Glomerular endothelial cell (primary cell): ENCODE results near the gene FLNA. TPM values are rescaled to one million over a fixed set of nuclear protein-coding genes. Genes with fewer than 3 reads are reported as not detected.

Experiments used
- DNase-seq: peaks from one replicate; pipeline ENCODE4 v3.0.0-alpha.2; 2011; ENCODE audit warnings: low read depth, low spot score; ENCODE audit errors: extremely low read depth
- total RNA-seq: library from RNA; depleted of rRNA; stranded (reverse); fragments of >200 nt; gene quantifications from 2 replicates; pipeline ENCODE4 v1.2.3, GENCODE V29; 2015

Gene FLNA
- total RNA-seq, 1 donor from 2014 or later: 2,243 TPM

GRCh38 chrX:154378059-154378798, 3.8 kb upstream of the FLNA start:
- no peak for DNase-seq

GRCh38 chrX:154376774-154377173, 2.3 kb upstream of the FLNA start:
- no peak for DNase-seq

GRCh38 chrX:154375156-154375504, 696 bp upstream of the FLNA start:
- DNase-seq: no peak

GRCh38 chrX:154373340-154374306, 811 bp downstream of the FLNA start:
- DNase-seq: no peak

- DNase-seq: no peak
Observed at GRCh38 chrX:154372612-154373022, 1.8 kb downstream of the FLNA start.

- DNase-seq: no peak
Observed at GRCh38 chrX:154371789-154372300, 2.6 kb downstream of the FLNA start.

- DNase-seq: no peak
Observed at GRCh38 chrX:154371017-154371788, 3.2 kb downstream of the FLNA start.

GRCh38 chrX:154370300-154371016, 4.0 kb downstream of the FLNA start:
- no peak for DNase-seq

- DNase-seq: no peak
Observed at GRCh38 chrX:154369449-154370299, 4.8 kb downstream of the FLNA start.

GRCh38 chrX:154368630-154369448, 5.6 kb downstream of the FLNA start:
- no peak for DNase-seq

GRCh38 chrX:154367474-154368308, 6.7 kb downstream of the FLNA start:
- DNase-seq: no peak

- DNase-seq: no peak
Observed at GRCh38 chrX:154366666-154367055, 7.8 kb downstream of the FLNA start.

GRCh38 chrX:154365997-154366665, 8.3 kb downstream of the FLNA start:
- no peak for DNase-seq

GRCh38 chrX:154365052-154365600, 9.3 kb downstream of the FLNA start:
- DNase-seq: no peak

GRCh38 chrX:154363706-154364439, 10.6 kb downstream of the FLNA start:
- no peak for DNase-seq

- no peak for DNase-seq
Observed at GRCh38 chrX:154362085-154362742, 12.2 kb downstream of the FLNA start.
